A549 (cell line): ENCODE data around the gene CELF1. TPM values are rescaled to one million over a fixed set of nuclear protein-coding genes. Genes with fewer than 3 reads are reported as not detected.

ENCODE experiments used
- ATAC-seq, 2 experiments: fragments of 200-7000 bp in 1 of 2; fragments of >200 bp in 1 of 2; cut with Nextera tagmentation in 1 of 2; cut with Tn5 transposase in 1 of 2; 3 replicates each; pipeline versions ENCODE4 v1.8.0 to v1.9.1; 2018 to 2020; ENCODE audit warnings: mild to moderate bottlenecking in 1 of 2, moderate library complexity in 1 of 2
- CTCF ChIA-PET: fragments of 300-600 bp; sonication (Branson Sonifier 250); formaldehyde crosslinking; extraction: SDS; loops from one replicate; lab custom pipeline; 2021; ENCODE audit warnings: antibody characterized with exemption, inconsistent platforms; lab: Yijun Ruan, JAX
- POLR2A ChIA-PET: fragments of 350-600 bp; formaldehyde crosslinking; extraction: SDS; loops from one replicate; lab custom pipeline; 2021; ENCODE audit warnings: antibody characterized with exemption, inconsistent platforms; lab: Yijun Ruan, JAX
- DNase-seq, 2 experiments: peaks; one replicate each; pipeline versions ENCODE4 v3.0.0 to v3.0.0-alpha.2; 2011 to 2016; ENCODE audit warnings: low read depth in 1 of 2, low spot score in 1 of 2
- FAIRE-seq: peaks from 2 replicates; lab custom pipeline; 2011; peaks lifted over from hg19 to GRCh38; lab: Jason Lieb, UNC
- H3K27ac ChIP-seq, 2 experiments: fragments of >200 bp; sonication (Bioruptor Twin); formaldehyde crosslinking; 3 replicates each; pipeline ENCODE4 v1.5.1; 2016 to 2017
- H3K4me1 ChIP-seq: fragments of >200 bp; sonication (Bioruptor Twin); formaldehyde crosslinking; 3 replicates; pipeline ENCODE4 v1.6.1; 2016
- H3K4me2 ChIP-seq: fragments of >200 bp; sonication (Bioruptor Twin); formaldehyde crosslinking; 3 replicates; pipeline ENCODE4 v1.6.1; 2016
- H3K4me3 ChIP-seq: fragments of >200 bp; sonication (Bioruptor Twin); formaldehyde crosslinking; 3 replicates; pipeline ENCODE4 v1.5.1; 2016
- H3K9me3 ChIP-seq: fragments of >200 bp; sonication (Bioruptor Twin); formaldehyde crosslinking; 3 replicates; pipeline ENCODE4 v1.6.1; 2016
- ATOH8 ChIP-seq: fragments of 250-450 bp; sonication (Bioruptor Pico); IDR thresholded peaks from 2 replicates; pipeline ENCODE4 v1.5.0; 2020; ENCODE audit warnings: low read depth, mild to moderate bottlenecking, moderate library complexity
- BHLHE40 ChIP-seq: IDR thresholded peaks from 2 replicates; pipeline ENCODE4 v1.6.1; 2012; ENCODE audit warnings: low read depth, low read length, inconsistent platforms
- CBX2 ChIP-seq: fragments of 200-600 bp; sonication (generic); IDR thresholded peaks from 2 replicates; pipeline ENCODE4 v1.6.1; 2016; ENCODE audit warnings: low read depth, mild to moderate bottlenecking, borderline replicate concordance
- CBX8 ChIP-seq: fragments of 200-600 bp; sonication (generic); IDR thresholded peaks from 2 replicates; pipeline ENCODE4 v1.6.1; 2016
- CEBPB ChIP-seq, 2 experiments: fragments of >200 bp in 1 of 2; sonication (Bioruptor Twin) in 1 of 2; formaldehyde crosslinking in 1 of 2; IDR thresholded peaks; 2 replicates each; pipeline ENCODE4 v1.6.1; 2012 to 2016
- CHD2 ChIP-seq: fragments of 150-350 bp; IDR thresholded peaks from 2 replicates; pipeline ENCODE4 v1.6.1; 2014; ENCODE audit warnings: low read length; ENCODE audit not compliant: partially characterized antibody
- CHD4 ChIP-seq: fragments of 200-600 bp; sonication (generic); IDR thresholded peaks from 2 replicates; pipeline ENCODE4 v1.6.1; 2016; ENCODE audit warnings: antibody characterized with exemption, mild to moderate bottlenecking, borderline replicate concordance
- EHMT2 ChIP-seq: fragments of 200-600 bp; sonication (generic); IDR thresholded peaks from 2 replicates; pipeline ENCODE4 v1.6.1; 2016; ENCODE audit warnings: antibody characterized with exemption, low read depth, mild to moderate bottlenecking, moderate library complexity
- ELK1 ChIP-seq: fragments of 150-350 bp; IDR thresholded peaks from 2 replicates; pipeline ENCODE4 v1.6.1; 2014; ENCODE audit warnings: low read depth, mild to moderate bottlenecking, low read length
- EP300 ChIP-seq, 2 experiments: fragments of >200 bp; sonication (Bioruptor Twin); formaldehyde crosslinking; IDR thresholded peaks; 2 replicates in 1 of 2; 3 replicates in 1 of 2; pipeline ENCODE4 v1.6.1; 2016 to 2017
- ESRRA ChIP-seq: fragments of 150-350 bp; IDR thresholded peaks from 2 replicates; pipeline ENCODE4 v1.6.1; 2014; ENCODE audit warnings: mild to moderate bottlenecking, low read length, borderline replicate concordance
- FOXS1 ChIP-seq: fragments of 250-450 bp; sonication (Bioruptor Pico); IDR thresholded peaks from 2 replicates; pipeline ENCODE4 v1.5.0; 2020; ENCODE audit warnings: mild to moderate bottlenecking, moderate library complexity
- HDAC2 ChIP-seq: fragments of 200-600 bp; sonication (generic); IDR thresholded peaks from 2 replicates; pipeline ENCODE4 v1.6.1; 2016
- HEYL ChIP-seq: fragments of 250-450 bp; sonication (Bioruptor Pico); IDR thresholded peaks from 2 replicates; pipeline ENCODE4 v1.8.0; 2021; ENCODE audit warnings: mild to moderate bottlenecking, moderate library complexity
- HOXA7 ChIP-seq: fragments of 250-450 bp; sonication (Bioruptor Pico); IDR thresholded peaks from 2 replicates; pipeline ENCODE4 v1.5.0; 2020; ENCODE audit warnings: mild to moderate bottlenecking, moderate library complexity
- JUN ChIP-seq, 2 experiments: fragments of >200 bp; sonication (Bioruptor Twin); formaldehyde crosslinking; IDR thresholded peaks; 2 replicates in 1 of 2; 3 replicates in 1 of 2; pipeline ENCODE4 v1.6.1; 2016 to 2017
- JUNB ChIP-seq: fragments of >200 bp; sonication (Bioruptor Twin); formaldehyde crosslinking; IDR thresholded peaks from 2 replicates; pipeline ENCODE4 v1.6.1; 2016
- KDM5A ChIP-seq: fragments of 200-600 bp; sonication (generic); IDR thresholded peaks from 2 replicates; pipeline ENCODE4 v1.6.1; 2016; ENCODE audit warnings: antibody characterized with exemption, mild to moderate bottlenecking
- MAFK ChIP-seq: fragments of 450-650 bp; IDR thresholded peaks from 2 replicates; pipeline ENCODE4 v1.6.1; 2014; ENCODE audit not compliant: partially characterized antibody
- MYC ChIP-seq: IDR thresholded peaks from 2 replicates; pipeline ENCODE4 v1.6.1; 2012; ENCODE audit warnings: mild to moderate bottlenecking, inconsistent platforms, low read length, improper control_type of control experiment, borderline replicate concordance
- POLR2A ChIP-seq: IDR thresholded peaks from 2 replicates; pipeline ENCODE4 v1.6.1; 2012; ENCODE audit warnings: mild to moderate bottlenecking, low read length
- POLR2AphosphoS2 ChIP-seq: conservative IDR thresholded peaks from 2 replicates; pipeline ENCODE4 v1.6.1; 2012; ENCODE audit warnings: low read length, improper control_type of control experiment, inconsistent platforms
- RAD21 ChIP-seq, 2 experiments: fragments of >200 bp in 1 of 2; sonication (Bioruptor Twin) in 1 of 2; formaldehyde crosslinking in 1 of 2; IDR thresholded peaks in 1 of 2; conservative IDR thresholded peaks in 1 of 2; 2 replicates in 1 of 2; 3 replicates in 1 of 2; pipeline ENCODE4 v1.6.1; 2012 to 2018; ENCODE audit warnings: inconsistent platforms in 1 of 2
- RCOR1 ChIP-seq: fragments of 150-350 bp; IDR thresholded peaks from 2 replicates; pipeline ENCODE4 v1.6.1; 2014; ENCODE audit warnings: antibody characterized with exemption, low read length, low read depth
- RNF2 ChIP-seq: fragments of 200-600 bp; sonication (generic); IDR thresholded peaks from 2 replicates; pipeline ENCODE4 v1.6.1; 2016; ENCODE audit warnings: low read depth, mild to moderate bottlenecking, antibody characterized with exemption, moderate library complexity, borderline replicate concordance
- SREBF2 ChIP-seq: fragments of 450-650 bp; IDR thresholded peaks from 2 replicates; pipeline ENCODE4 v1.6.1; 2014; ENCODE audit warnings: mild to moderate bottlenecking, moderate library complexity
- TFCP2L1 ChIP-seq: fragments of 250-450 bp; sonication (Bioruptor Pico); IDR thresholded peaks from 2 replicates; pipeline ENCODE4 v1.5.0; 2021; ENCODE audit warnings: mild to moderate bottlenecking
- ZC3H11A ChIP-seq: fragments of 450-650 bp; IDR thresholded peaks from 2 replicates; pipeline ENCODE4 v1.6.1; 2014; ENCODE audit warnings: antibody characterized with exemption, mild to moderate bottlenecking
- ZSCAN20 ChIP-seq: fragments of 250-450 bp; sonication (Bioruptor Pico); IDR thresholded peaks from 2 replicates; pipeline ENCODE4 v1.8.0; 2022; ENCODE audit warnings: mild to moderate bottlenecking, moderate library complexity
- WGBS: methylation state at CpG from one replicate; pipeline ENCODE4 v1.1.6; 2017; ENCODE audit errors: missing lambda C conversion rate; 5-methylcytosine and 5-hydroxymethylcytosine counted together
- polyA plus RNA-seq, 4 experiments: library from polyadenylated mRNA; depleted of rRNA in 3 of 4; stranded (reverse); fragments of >200 nt; fragmentation: RNase III in 1 of 4; extraction: RNeasy Plus Mini Kit Qiagen cat#74134 plus additional on column Dnase treatment in 1 of 4; gene quantifications; 2 replicates in 3 of 4; 3 replicates in 1 of 4; pipeline ENCODE4 v1.2.3, GENCODE V29; 2011 to 2017

CELF1 gene
- polyA plus RNA-seq, 2 of the 4 experiments (the other 2 are of a cell fraction), result 53.8 to 138 TPM

GRCh38 chr11:47446833-47447232 is 106.1 kb downstream of the CELF1 start:
- no peaks in the 10 kb centered on the region for H3K9me3 ChIP-seq
- H3K4me1 ChIP-seq, result no peaks in the 10 kb centered on the region
- POLR2A ChIA-PET, result no interaction called here
- H3K4me2 ChIP-seq, result no peak overlapping the region
- ATAC-seq (no peak), DNase-seq (no peak), FAIRE-seq (no peak)
- 92% methylated on average over 9 of the region's 9 CpGs for WGBS
- H3K4me3 ChIP-seq, result no peak overlapping the region
- TF ChIP-seq BHLHE40 (no peak), FOXS1 (CRISPR knock-in tag) (no peak), SREBF2 (no peak), CBX8 (no peak), ATOH8 (CRISPR knock-in tag) (no peak), ZSCAN20 (no peak), MAFK (no peak), ZC3H11A (no peak), HEYL (CRISPR knock-in tag) (no peak), JUN (IDR thresholded peaks at IDR 0.05) (no peak), RNF2 (no peak)
- H3K27ac ChIP-seq, result no peak overlapping the region
- CTCF ChIA-PET, result interaction anchor here (1.2 kb wide), 3 partner anchors 8 to 107 kb away, joined by 3 to 4 read pairs (median 3); no protein-coding TSS in a partner anchor

- POLR2A ChIA-PET, result no interaction called here
- WGBS, result 92% methylated on average over 4 of the region's 4 CpGs
- CTCF ChIA-PET, result interaction anchor here (0.7 to 1.4 kb wide), 7 partner anchors 8 to 267 kb away, joined by 3 to 5 read pairs (median 4); no protein-coding TSS in a partner anchor
Measured at GRCh38 chr11:47445840-47446239, 107.1 kb downstream of the CELF1 start.

GRCh38 chr11:47443817-47444216 is 109.1 kb downstream of the CELF1 start:
- DNase-seq (no peak), ATAC-seq (no peak), FAIRE-seq (no peak)
- ChIA-PET POLR2A (no interaction called here), CTCF (interaction anchor here (0.6 to 2.2 kb wide), 2 partner anchors 10 to 89 kb away, joined by 3 to 19 read pairs; no protein-coding TSS in a partner anchor)
- Histone ChIP-seq H3K27ac (no peak overlapping the region), H3K4me3 (no peak overlapping the region), H3K4me2 (no peak overlapping the region), H3K9me3 (no peaks in the 10 kb centered on the region), H3K4me1 (no peaks in the 10 kb centered on the region)
- TF ChIP-seq CEBPB (IDR thresholded peaks at IDR 0.05) (no peak), POLR2A (no peak), CHD4 (no peak), HDAC2 (no peak), EP300 (IDR thresholded peaks at IDR 0.05) (no peak), CHD2 (no peak), ELK1 (no peak), ESRRA (no peak), SREBF2 (no peak), POLR2AphosphoS2 (no peak)
- WGBS, result 87% methylated on average over 3 of the region's 3 CpGs

More at GRCh38 chr11:47445840-47446239, 107.1 kb downstream of the CELF1 start:
- no peak for FAIRE-seq
- TF ChIP-seq CHD2 (no peak), EP300 (IDR thresholded peaks at IDR 0.05) (no peak), CBX8 (no peak), ESRRA (no peak), MYC (no peak), RCOR1 (no peak), HOXA7 (CRISPR knock-in tag) (no peak), CBX2 (no peak), JUNB (no peak), RAD21 (conservative IDR thresholded peaks at IDR 0.05 in 1 of 2, IDR thresholded peaks at IDR 0.05 in 1 of 2) (no peak), BHLHE40 (no peak), SREBF2 (no peak), TFCP2L1 (no peak), FOXS1 (CRISPR knock-in tag) (no peak), EHMT2 (no peak), KDM5A (no peak)
- no peak overlapping the region for H3K4me3 ChIP-seq
- no peak for ATAC-seq
- no peak overlapping the region for H3K27ac ChIP-seq
- H3K4me2 ChIP-seq, result no peak overlapping the region
- H3K4me1 ChIP-seq, result no peaks in the 10 kb centered on the region
- no peak for DNase-seq
- H3K9me3 ChIP-seq, result no peaks in the 10 kb centered on the region
